Osteoblast (primary cell): ENCODE measurements around the gene KLF15. TPM values are rescaled to one million over a fixed set of nuclear protein-coding genes. Genes with fewer than 3 reads are reported as not detected.

Experiments
- DNase-seq: peaks from one replicate; pipeline ENCODE4 v3.0.0; 2011; ENCODE audit warnings: low spot score, mixed read lengths; ENCODE audit not compliant: insufficient read length; ENCODE audit errors: missing footprints
- H2AFZ ChIP-seq: 2 replicates; pipeline ENCODE4 v1.6.0; 2011; ENCODE audit warnings: mild to moderate bottlenecking, low read length
- H3K27ac ChIP-seq: 2 replicates; pipeline ENCODE4 v1.5.1; 2011; ENCODE audit warnings: mild to moderate bottlenecking, low read depth, low read length, moderate library complexity
- H3K27me3 ChIP-seq: 2 replicates; pipeline ENCODE4 v1.6.0; 2012; ENCODE audit warnings: mild to moderate bottlenecking, control low read depth, inconsistent platforms, low read length, moderate library complexity; ENCODE audit not compliant: insufficient read depth
- H3K36me3 ChIP-seq: 2 replicates; pipeline ENCODE4 v1.5.1; 2011; ENCODE audit warnings: mild to moderate bottlenecking, low read length, control low read depth, moderate library complexity; ENCODE audit not compliant: insufficient read depth
- H3K4me1 ChIP-seq: 2 replicates; pipeline ENCODE4 v1.5.1; 2011; ENCODE audit warnings: mild to moderate bottlenecking, low read length, control low read depth, moderate library complexity; ENCODE audit not compliant: insufficient read depth
- H3K4me2 ChIP-seq: 2 replicates; pipeline ENCODE4 v1.6.0; 2011; ENCODE audit warnings: mild to moderate bottlenecking, low read length; ENCODE audit not compliant: insufficient read depth
- H3K4me3 ChIP-seq: fragments of 200-600 bp; sonication (generic); 3 replicates; pipeline ENCODE4 v1.5.1; 2012; ENCODE audit warnings: mild to moderate bottlenecking, low read length, inconsistent platforms; ENCODE audit not compliant: insufficient read depth
- H3K79me2 ChIP-seq: 2 replicates; pipeline ENCODE4 v1.6.0; 2012; ENCODE audit warnings: mild to moderate bottlenecking, low read length, control low read depth, inconsistent platforms; ENCODE audit not compliant: insufficient read depth
- H3K9me3 ChIP-seq: 2 replicates; pipeline ENCODE4 v1.5.1; 2011; ENCODE audit warnings: low read depth, low read length, control low read depth
- H4K20me1 ChIP-seq: 2 replicates; pipeline ENCODE4 v1.6.0; 2012; ENCODE audit warnings: mild to moderate bottlenecking, low read length, control low read depth; ENCODE audit not compliant: insufficient read depth
- total RNA-seq: library from RNA; depleted of rRNA; stranded (reverse); fragments of >200 nt; gene quantifications from 2 replicates; pipeline ENCODE4 v1.2.3, GENCODE V29; 2012
- TF ChIP-seq, protein P1 (sequence below): IDR thresholded peaks from 2 replicates; pipeline ENCODE4 v1.5.1; 2011; ENCODE audit warnings: mild to moderate bottlenecking, low read depth, low read length, moderate library complexity; ENCODE audit errors: extremely low read depth

KLF15 gene
- total RNA-seq, 1 donor: 4.3 TPM

DNA sequence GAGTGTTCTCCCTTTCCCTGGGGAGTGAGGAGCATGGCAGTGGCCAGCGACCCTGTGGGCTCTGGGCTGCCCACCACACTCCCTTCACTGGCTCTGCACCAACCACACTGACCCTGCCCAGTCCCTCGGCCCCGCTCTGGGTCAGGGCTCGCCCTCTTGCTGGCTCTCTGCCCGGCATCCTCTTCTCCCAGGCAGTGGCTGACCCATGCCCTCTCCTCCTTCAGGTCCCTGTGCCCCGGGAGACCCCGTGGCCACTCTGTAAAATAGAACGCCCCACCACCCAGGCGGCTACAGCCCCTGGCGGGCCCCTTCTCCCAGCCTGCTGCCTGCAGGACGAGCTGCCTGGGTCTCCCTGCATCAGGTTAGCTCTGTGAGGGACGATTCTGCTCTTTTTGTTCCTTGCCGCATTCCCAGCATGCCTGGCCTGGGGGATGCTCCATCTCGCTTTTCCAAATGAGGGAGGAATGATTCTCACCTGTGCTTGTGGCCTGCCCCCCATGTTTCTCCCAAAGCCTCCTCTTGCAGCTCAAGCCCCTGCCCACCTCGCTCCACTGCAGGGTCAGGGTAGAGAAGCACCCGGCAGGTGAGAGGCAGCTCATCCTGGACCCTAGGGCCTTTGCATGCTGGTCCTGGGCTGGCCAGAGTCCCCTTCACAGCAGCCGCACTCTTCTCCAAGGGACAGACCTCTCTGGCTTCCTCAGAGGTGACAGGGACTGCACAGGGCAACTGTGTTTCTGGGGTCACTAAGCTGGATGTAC lies 23.0 kb upstream of the KLF15 start:
- no peak overlapping the region for H3K27ac ChIP-seq
- H3K4me3 ChIP-seq: no peak overlapping the region
- no peaks in the 10 kb centered on the region for H3K79me2 ChIP-seq
- no peak for DNase-seq
- peaks cover 18% of the 10 kb centered on the region for H3K27me3 ChIP-seq
- TF ChIP-seq, protein P1, sequence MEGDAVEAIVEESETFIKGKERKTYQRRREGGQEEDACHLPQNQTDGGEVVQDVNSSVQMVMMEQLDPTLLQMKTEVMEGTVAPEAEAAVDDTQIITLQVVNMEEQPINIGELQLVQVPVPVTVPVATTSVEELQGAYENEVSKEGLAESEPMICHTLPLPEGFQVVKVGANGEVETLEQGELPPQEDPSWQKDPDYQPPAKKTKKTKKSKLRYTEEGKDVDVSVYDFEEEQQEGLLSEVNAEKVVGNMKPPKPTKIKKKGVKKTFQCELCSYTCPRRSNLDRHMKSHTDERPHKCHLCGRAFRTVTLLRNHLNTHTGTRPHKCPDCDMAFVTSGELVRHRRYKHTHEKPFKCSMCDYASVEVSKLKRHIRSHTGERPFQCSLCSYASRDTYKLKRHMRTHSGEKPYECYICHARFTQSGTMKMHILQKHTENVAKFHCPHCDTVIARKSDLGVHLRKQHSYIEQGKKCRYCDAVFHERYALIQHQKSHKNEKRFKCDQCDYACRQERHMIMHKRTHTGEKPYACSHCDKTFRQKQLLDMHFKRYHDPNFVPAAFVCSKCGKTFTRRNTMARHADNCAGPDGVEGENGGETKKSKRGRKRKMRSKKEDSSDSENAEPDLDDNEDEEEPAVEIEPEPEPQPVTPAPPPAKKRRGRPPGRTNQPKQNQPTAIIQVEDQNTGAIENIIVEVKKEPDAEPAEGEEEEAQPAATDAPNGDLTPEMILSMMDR: no peak
- no peaks in the 10 kb centered on the region for H3K4me1 ChIP-seq
- no peak overlapping the region for H3K4me2 ChIP-seq
- no peaks in the 10 kb centered on the region for H4K20me1 ChIP-seq
- H3K36me3 ChIP-seq: no peaks in the 10 kb centered on the region
- no peaks in the 10 kb centered on the region for H3K9me3 ChIP-seq
- no peak overlapping the region for H2AFZ ChIP-seq

DNA sequence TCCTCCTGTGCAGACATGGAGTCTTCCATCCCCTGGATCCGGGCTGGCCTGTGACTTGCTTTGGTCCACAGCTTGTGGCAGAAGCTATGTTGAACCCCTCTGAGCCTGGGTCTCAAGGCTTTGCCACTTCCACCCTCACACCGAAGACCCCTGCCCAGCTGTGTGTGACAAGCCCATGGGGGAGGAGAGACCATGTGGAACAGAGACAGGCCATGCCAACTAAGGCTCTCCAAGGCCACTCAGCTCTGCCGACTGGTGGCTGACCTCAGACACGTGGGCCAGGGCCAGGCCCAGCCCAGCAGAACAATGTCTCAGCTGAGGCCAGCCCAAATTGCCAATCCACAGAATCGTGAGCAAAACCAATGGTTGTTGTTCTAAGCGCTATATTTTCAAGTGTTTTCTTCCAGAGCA lies 21.1 kb upstream of the KLF15 start:
- no peak overlapping the region for H2AFZ ChIP-seq
- H3K27me3 ChIP-seq: peaks cover 16% of the 10 kb centered on the region
- no peak overlapping the region for H3K27ac ChIP-seq
- no peaks in the 10 kb centered on the region for H4K20me1 ChIP-seq
- DNase-seq: no peak
- H3K9me3 ChIP-seq: no peaks in the 10 kb centered on the region
- H3K4me1 ChIP-seq: no peaks in the 10 kb centered on the region
- TF ChIP-seq, protein P1: no peak
- no peak overlapping the region for H3K4me3 ChIP-seq
- no peaks in the 10 kb centered on the region for H3K36me3 ChIP-seq
- H3K79me2 ChIP-seq: no peaks in the 10 kb centered on the region
- no peak overlapping the region for H3K4me2 ChIP-seq

DNA sequence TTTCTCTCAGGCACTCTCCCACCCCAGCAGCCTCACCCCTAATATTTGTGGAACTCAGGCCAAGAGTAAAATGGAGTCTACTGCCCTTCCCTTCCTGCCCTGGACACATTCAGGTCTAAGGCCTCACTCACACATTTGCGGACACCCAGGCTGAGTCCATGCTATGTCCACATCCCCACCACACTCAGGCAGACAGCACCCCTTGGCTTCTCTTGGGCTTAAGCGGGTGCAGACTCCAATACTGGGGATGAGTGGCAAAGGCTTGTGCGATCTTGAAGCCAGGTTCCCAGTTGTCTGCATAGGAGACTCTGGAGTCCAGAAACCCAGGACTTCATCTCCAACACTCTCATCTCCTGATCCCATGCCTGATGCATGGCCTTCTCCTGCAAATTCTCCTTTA lies 20.0 kb upstream of the KLF15 start:
- Histone ChIP-seq H3K27me3 (peaks cover 16% of the 10 kb centered on the region), H3K9me3 (no peaks in the 10 kb centered on the region), H3K4me1 (no peaks in the 10 kb centered on the region), H3K36me3 (no peaks in the 10 kb centered on the region), H3K4me2 (no peak overlapping the region), H3K79me2 (no peaks in the 10 kb centered on the region), H3K4me3 (no peak overlapping the region), H4K20me1 (no peaks in the 10 kb centered on the region), H2AFZ (no peak overlapping the region), H3K27ac (no peak overlapping the region)
- DNase-seq: no peak
- TF ChIP-seq, protein P1: no peak

DNA sequence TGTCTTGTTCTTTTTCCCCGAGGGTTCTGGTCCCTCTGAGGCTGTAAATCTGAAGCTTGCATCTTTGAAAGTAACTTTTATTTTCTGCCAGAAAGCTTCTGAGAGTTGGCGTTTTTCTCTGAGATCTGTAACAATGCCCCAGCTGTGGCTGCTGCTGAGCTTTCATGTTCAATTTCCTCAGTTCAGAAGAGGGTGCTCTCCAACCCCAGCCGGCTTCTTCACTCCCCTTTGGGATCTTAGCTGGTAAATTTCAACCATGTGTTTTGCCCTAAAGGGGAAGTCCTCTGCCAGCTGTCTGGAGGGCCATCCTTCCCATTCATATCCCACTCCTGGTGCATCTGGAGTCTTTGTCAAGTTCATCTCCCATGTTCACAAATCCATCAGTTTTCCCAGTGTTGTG lies 19.2 kb upstream of the KLF15 start:
- Histone ChIP-seq H3K36me3 (no peaks in the 10 kb centered on the region), H4K20me1 (no peaks in the 10 kb centered on the region), H3K27me3 (peaks cover 16% of the 10 kb centered on the region), H3K4me2 (no peak overlapping the region), H3K9me3 (no peaks in the 10 kb centered on the region), H2AFZ (no peak overlapping the region), H3K27ac (no peak overlapping the region), H3K4me1 (no peaks in the 10 kb centered on the region), H3K79me2 (no peaks in the 10 kb centered on the region), H3K4me3 (no peak overlapping the region)
- DNase-seq: no peak
- TF ChIP-seq, protein P1: no peak
